SK-N-SH treated with all-trans-retinoic acid at 6 μM for 48 hours (cell line): ENCODE measurements around the gene HMCN2.

Experiments
- ATAC-seq: fragments of 200-7000 bp; cut with Tn5 transposase; 3 replicates; pipeline ENCODE4 v1.9.1; 2020; ENCODE audit warnings: mild to moderate bottlenecking, moderate library complexity
- ARNTL ChIP-seq: fragments of 450-650 bp; formaldehyde crosslinking; IDR thresholded peaks from 2 replicates; pipeline ENCODE4 v1.5.0; 2020; ENCODE audit warnings: low read depth, mild to moderate bottlenecking, moderate library complexity, borderline replicate concordance
- BACH2 ChIP-seq: fragments of 250-450 bp; sonication (Bioruptor Pico); IDR thresholded peaks from 2 replicates; pipeline ENCODE4 v1.9.0; 2021; ENCODE audit warnings: mild to moderate bottlenecking, borderline replicate concordance
- CSDC2 ChIP-seq: fragments of 250-450 bp; sonication (Bioruptor Pico); IDR thresholded peaks from 2 replicates; pipeline ENCODE4 v1.5.0; 2020; ENCODE audit warnings: mild to moderate bottlenecking, moderate library complexity
- ESRRG ChIP-seq: fragments of 250-450 bp; sonication (Bioruptor Pico); IDR thresholded peaks from 2 replicates; pipeline ENCODE4 v1.6.1; 2021; ENCODE audit warnings: mild to moderate bottlenecking
- GLIS3 ChIP-seq: fragments of 250-450 bp; sonication (Bioruptor Pico); IDR thresholded peaks from 2 replicates; pipeline ENCODE4 v1.5.0; 2020; ENCODE audit warnings: mild to moderate bottlenecking, moderate library complexity
- ISL1 ChIP-seq: fragments of 250-450 bp; sonication (Bioruptor Pico); IDR thresholded peaks from 2 replicates; pipeline ENCODE4 v2.1.2; 2022; ENCODE audit warnings: mild to moderate bottlenecking, moderate library complexity
- OSR1 ChIP-seq: fragments of 250-450 bp; sonication (Bioruptor Pico); IDR thresholded peaks from 2 replicates; pipeline ENCODE4 v1.8.0; 2022; ENCODE audit warnings: moderate library complexity, mild to moderate bottlenecking, inconsistent platforms
- RARB ChIP-seq: fragments of 250-450 bp; sonication (Bioruptor Pico); IDR thresholded peaks from 2 replicates; pipeline ENCODE4 v1.8.0; 2021; ENCODE audit warnings: mild to moderate bottlenecking, moderate library complexity
- SNAI2 ChIP-seq: fragments of 250-450 bp; sonication (Bioruptor Pico); IDR thresholded peaks from 2 replicates; pipeline ENCODE4 v1.5.0; 2020; ENCODE audit warnings: mild to moderate bottlenecking, moderate library complexity
- TCF4 ChIP-seq: fragments of 250-450 bp; sonication (Bioruptor Pico); IDR thresholded peaks from 2 replicates; pipeline ENCODE4 v1.8.0; 2021; ENCODE audit warnings: mild to moderate bottlenecking, moderate library complexity, borderline replicate concordance
- TOX ChIP-seq: fragments of 250-450 bp; sonication (Bioruptor Pico); IDR thresholded peaks from 2 replicates; pipeline ENCODE4 v1.8.0; 2021; ENCODE audit warnings: mild to moderate bottlenecking, moderate library complexity, borderline replicate concordance
- ZC3H10 ChIP-seq: fragments of 250-450 bp; sonication (Bioruptor Pico); IDR thresholded peaks from 2 replicates; pipeline ENCODE4 v1.5.1; 2021; ENCODE audit warnings: mild to moderate bottlenecking, moderate library complexity
- ZFP3 ChIP-seq: fragments of 250-450 bp; sonication (Bioruptor Pico); IDR thresholded peaks from 2 replicates; pipeline ENCODE4 v1.5.0; 2020; ENCODE audit warnings: mild to moderate bottlenecking, moderate library complexity
- ZFP30 ChIP-seq: fragments of 450-650 bp; formaldehyde crosslinking; IDR thresholded peaks from 2 replicates; pipeline ENCODE4 v1.5.0; 2022; ENCODE audit warnings: mild to moderate bottlenecking, moderate library complexity
- ZNF565 ChIP-seq: fragments of 450-650 bp; formaldehyde crosslinking; conservative IDR thresholded peaks from 2 replicates; pipeline ENCODE4 v1.5.0; 2020; ENCODE audit warnings: low read depth, mild to moderate bottlenecking, moderate library complexity
- ZNF70 ChIP-seq: fragments of 450-650 bp; formaldehyde crosslinking; IDR thresholded peaks from 2 replicates; pipeline ENCODE4 v1.5.0; 2020; ENCODE audit warnings: mild to moderate bottlenecking, moderate library complexity
- ZNF8 ChIP-seq: fragments of 450-650 bp; formaldehyde crosslinking; IDR thresholded peaks from 2 replicates; pipeline ENCODE4 v1.5.0; 2020; ENCODE audit warnings: mild to moderate bottlenecking, moderate library complexity
- TF ChIP-seq, protein P1 (sequence below): fragments of 250-450 bp; sonication (Bioruptor Pico); IDR thresholded peaks from 2 replicates; pipeline ENCODE4 v1.5.0; 2020; ENCODE audit warnings: mild to moderate bottlenecking, moderate library complexity
- TF ChIP-seq, protein P2 (sequence below): fragments of 250-450 bp; sonication (Bioruptor Pico); IDR thresholded peaks from 2 replicates; pipeline ENCODE4 v1.8.0; 2021; ENCODE audit warnings: low read depth, mild to moderate bottlenecking, moderate library complexity, borderline replicate concordance
- TF ChIP-seq, protein P3 (sequence below): fragments of 250-450 bp; sonication (Bioruptor Pico); IDR thresholded peaks from 2 replicates; pipeline ENCODE4 v1.5.1; 2020; ENCODE audit warnings: low read depth, mild to moderate bottlenecking, moderate library complexity
- TF ChIP-seq, protein P4 (sequence below): fragments of 250-450 bp; sonication (Bioruptor Pico); IDR thresholded peaks from 2 replicates; pipeline ENCODE4 v1.8.0; 2020; ENCODE audit warnings: mild to moderate bottlenecking, moderate library complexity, borderline replicate concordance

HMCN2 gene

DNA sequence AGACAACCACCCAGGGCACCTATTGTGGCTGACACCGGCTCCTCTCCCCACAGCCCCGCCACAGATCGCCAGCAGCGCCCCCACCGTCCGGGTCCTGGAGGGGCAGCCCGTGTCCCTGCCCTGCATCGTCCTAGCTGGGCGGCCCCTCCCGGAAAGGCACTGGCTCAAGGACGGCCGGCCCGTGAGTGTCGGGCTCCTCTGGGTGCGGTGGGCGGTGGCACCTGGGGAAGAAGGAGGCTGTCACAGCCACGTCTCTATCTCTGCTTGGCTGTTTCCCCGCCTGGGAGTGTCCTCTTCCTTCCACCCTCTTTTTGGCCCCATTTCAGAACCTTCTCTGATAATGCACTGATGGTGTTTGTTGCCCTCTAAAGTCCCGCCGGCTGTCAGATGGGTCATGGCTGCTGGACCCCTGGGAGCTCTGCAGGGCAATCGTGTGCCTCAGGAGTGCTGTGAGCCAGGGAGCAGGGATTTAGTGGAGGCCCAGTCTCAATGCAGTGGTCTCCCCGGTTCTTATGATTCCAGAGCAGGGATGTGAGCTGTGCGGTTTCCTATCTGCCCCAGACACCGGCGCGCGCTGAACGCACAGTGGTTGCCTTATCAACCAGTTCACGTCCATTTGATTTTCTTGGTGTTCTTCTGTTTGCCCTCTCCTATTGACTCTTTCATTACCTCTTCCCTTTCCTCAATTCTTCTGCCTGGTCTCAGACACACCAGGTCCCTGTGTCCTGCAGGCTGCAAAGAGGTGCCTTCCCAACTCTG, 55.3 kb downstream of the HMCN2 start (continued):
- TF ChIP-seq, protein P1, sequence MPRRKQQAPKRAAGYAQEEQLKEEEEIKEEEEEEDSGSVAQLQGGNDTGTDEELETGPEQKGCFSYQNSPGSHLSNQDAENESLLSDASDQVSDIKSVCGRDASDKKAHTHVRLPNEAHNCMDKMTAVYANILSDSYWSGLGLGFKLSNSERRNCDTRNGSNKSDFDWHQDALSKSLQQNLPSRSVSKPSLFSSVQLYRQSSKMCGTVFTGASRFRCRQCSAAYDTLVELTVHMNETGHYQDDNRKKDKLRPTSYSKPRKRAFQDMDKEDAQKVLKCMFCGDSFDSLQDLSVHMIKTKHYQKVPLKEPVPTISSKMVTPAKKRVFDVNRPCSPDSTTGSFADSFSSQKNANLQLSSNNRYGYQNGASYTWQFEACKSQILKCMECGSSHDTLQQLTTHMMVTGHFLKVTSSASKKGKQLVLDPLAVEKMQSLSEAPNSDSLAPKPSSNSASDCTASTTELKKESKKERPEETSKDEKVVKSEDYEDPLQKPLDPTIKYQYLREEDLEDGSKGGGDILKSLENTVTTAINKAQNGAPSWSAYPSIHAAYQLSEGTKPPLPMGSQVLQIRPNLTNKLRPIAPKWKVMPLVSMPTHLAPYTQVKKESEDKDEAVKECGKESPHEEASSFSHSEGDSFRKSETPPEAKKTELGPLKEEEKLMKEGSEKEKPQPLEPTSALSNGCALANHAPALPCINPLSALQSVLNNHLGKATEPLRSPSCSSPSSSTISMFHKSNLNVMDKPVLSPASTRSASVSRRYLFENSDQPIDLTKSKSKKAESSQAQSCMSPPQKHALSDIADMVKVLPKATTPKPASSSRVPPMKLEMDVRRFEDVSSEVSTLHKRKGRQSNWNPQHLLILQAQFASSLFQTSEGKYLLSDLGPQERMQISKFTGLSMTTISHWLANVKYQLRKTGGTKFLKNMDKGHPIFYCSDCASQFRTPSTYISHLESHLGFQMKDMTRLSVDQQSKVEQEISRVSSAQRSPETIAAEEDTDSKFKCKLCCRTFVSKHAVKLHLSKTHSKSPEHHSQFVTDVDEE (CRISPR knock-in tag): no peak
- TF ChIP-seq GLIS3 (CRISPR knock-in tag) (no peak), ZNF8 (CRISPR knock-in tag) (no peak), SNAI2 (CRISPR knock-in tag) (no peak), ZFP30 (CRISPR knock-in tag) (no peak), BACH2 (CRISPR knock-in tag) (no peak)
- TF ChIP-seq, protein P2, sequence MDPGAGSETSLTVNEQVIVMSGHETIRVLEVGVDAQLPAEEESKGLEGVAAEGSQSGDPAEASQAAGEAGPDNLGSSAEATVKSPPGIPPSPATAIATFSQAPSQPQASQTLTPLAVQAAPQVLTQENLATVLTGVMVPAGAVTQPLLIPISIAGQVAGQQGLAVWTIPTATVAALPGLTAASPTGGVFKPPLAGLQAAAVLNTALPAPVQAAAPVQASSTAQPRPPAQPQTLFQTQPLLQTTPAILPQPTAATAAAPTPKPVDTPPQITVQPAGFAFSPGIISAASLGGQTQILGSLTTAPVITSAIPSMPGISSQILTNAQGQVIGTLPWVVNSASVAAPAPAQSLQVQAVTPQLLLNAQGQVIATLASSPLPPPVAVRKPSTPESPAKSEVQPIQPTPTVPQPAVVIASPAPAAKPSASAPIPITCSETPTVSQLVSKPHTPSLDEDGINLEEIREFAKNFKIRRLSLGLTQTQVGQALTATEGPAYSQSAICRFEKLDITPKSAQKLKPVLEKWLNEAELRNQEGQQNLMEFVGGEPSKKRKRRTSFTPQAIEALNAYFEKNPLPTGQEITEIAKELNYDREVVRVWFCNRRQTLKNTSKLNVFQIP: no peak

DNA sequence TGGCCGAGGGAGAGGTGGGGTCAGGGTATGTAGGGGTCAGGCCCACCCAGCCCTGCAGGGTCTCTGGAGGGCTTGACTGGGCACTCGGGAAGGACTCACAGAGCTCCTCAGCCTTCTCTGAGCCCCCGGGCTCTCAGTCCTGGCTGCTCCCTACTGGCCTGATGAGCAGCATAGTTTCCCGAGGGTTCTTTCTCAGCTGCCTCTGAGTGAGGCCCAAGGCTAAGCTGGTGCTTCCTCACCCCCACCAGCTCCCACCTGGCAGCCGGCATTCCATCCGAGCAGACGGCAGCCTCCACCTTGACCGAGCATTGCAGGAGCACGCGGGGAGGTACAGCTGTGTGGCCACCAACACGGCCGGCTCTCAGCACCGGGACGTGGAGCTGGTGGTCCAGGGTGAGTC, 56.0 kb downstream of the HMCN2 start:
- TF ChIP-seq ESRRG (CRISPR knock-in tag) (no peak), CSDC2 (CRISPR knock-in tag) (no peak), GLIS3 (CRISPR knock-in tag) (no peak), TOX (no peak), OSR1 (no peak), ZFP30 (CRISPR knock-in tag) (no peak), ZNF8 (CRISPR knock-in tag) (no peak), ZFP3 (no peak), ARNTL (no peak), ZNF70 (CRISPR knock-in tag) (no peak), RARB (no peak), TCF4 (CRISPR knock-in tag) (no peak)
- TF ChIP-seq, protein P3, sequence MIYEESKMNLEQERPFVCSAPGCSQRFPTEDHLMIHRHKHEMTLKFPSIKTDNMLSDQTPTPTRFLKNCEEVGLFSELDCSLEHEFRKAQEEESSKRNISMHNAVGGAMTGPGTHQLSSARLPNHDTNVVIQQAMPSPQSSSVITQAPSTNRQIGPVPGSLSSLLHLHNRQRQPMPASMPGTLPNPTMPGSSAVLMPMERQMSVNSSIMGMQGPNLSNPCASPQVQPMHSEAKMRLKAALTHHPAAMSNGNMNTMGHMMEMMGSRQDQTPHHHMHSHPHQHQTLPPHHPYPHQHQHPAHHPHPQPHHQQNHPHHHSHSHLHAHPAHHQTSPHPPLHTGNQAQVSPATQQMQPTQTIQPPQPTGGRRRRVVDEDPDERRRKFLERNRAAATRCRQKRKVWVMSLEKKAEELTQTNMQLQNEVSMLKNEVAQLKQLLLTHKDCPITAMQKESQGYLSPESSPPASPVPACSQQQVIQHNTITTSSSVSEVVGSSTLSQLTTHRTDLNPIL (CRISPR knock-in tag): no peak
- TF ChIP-seq, protein P4, sequence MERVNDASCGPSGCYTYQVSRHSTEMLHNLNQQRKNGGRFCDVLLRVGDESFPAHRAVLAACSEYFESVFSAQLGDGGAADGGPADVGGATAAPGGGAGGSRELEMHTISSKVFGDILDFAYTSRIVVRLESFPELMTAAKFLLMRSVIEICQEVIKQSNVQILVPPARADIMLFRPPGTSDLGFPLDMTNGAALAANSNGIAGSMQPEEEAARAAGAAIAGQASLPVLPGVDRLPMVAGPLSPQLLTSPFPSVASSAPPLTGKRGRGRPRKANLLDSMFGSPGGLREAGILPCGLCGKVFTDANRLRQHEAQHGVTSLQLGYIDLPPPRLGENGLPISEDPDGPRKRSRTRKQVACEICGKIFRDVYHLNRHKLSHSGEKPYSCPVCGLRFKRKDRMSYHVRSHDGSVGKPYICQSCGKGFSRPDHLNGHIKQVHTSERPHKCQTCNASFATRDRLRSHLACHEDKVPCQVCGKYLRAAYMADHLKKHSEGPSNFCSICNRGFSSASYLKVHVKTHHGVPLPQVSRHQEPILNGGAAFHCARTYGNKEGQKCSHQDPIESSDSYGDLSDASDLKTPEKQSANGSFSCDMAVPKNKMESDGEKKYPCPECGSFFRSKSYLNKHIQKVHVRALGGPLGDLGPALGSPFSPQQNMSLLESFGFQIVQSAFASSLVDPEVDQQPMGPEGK (CRISPR knock-in tag): no peak
- ATAC-seq: no peak

DNA sequence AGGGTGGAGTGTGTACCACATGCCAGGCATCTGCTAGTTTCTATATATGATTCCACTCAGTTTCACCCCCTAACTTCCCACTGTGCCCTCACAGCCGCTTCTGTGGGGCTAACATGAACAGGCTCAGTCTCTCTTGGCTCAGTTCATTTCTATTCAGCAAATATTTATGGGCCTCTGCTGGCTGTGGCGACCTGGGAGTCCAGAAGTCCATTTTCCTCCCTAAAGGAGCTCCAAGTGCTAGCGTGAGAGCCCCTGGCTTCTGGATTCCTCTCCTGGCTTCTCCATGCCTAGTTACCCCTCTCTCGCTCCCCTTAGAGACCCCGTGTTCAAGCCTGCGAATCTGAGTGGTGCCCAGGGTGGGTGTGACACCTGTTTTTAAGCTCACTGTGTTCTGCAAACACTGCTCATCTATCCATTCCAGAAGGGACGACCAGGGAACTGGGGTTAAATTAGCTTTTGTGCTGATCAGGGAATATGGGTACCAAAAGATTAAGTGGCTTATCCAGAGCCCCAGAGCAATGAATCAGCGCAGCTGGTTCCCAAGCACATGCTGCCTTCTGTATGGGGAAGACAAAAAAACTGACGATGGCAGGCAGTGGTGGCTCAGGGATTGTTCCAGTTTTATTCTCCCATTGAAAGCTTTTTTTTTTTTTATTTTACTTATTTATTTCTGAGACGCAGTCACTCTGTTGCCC, 57.6 kb downstream of the HMCN2 start:
- no peak for ATAC-seq
- TF ChIP-seq, protein P1 (CRISPR knock-in tag): no peak
- TF ChIP-seq BACH2 (CRISPR knock-in tag): no peak
- TF ChIP-seq, protein P4 (CRISPR knock-in tag): no peak
- TF ChIP-seq ZNF565: no peak
- TF ChIP-seq, protein P2: no peak
- no peak for TF ChIP-seq ZC3H10 (CRISPR knock-in tag)
- TF ChIP-seq ARNTL: no peak
- no peak for TF ChIP-seq ZNF8 (CRISPR knock-in tag)
- no peak for TF ChIP-seq TCF4 (CRISPR knock-in tag)
- no peak for TF ChIP-seq ISL1
- no peak for TF ChIP-seq CSDC2 (CRISPR knock-in tag)
- TF ChIP-seq ZFP30 (CRISPR knock-in tag): no peak
